NCI-H345 treated with DMSO at 0.1 percent for 48 hours (cell line): ENCODE results near the gene ACACA.
"Not testable (repeated sequence)": the region's sequence is repeated elsewhere in the genome, so short reads cannot be mapped to it uniquely, and the experiment has no call there.

Experiments
- DNase-seq: peaks from one replicate; lab custom pipeline; 2025; ENCODE audit not compliant: unreplicated experiment; lab: John Stamatoyannopoulos, UW

The ACACA gene

GRCh38 chr17:37079735-37080134 is 326.9 kb downstream of the ACACA start:
- no peak for DNase-seq

GRCh38 chr17:37079065-37079708 is 327.4 kb downstream of the ACACA start:
- DNase-seq: no peak

- DNase-seq: not testable (repeated sequence)
Measured at GRCh38 chr17:37073464-37073863, 333.2 kb downstream of the ACACA start.

GRCh38 chr17:37069087-37069486 is 337.5 kb downstream of the ACACA start:
- no peak for DNase-seq

- no peak for DNase-seq
Measured at GRCh38 chr17:37068266-37068665, 338.4 kb downstream of the ACACA start.

- no peak for DNase-seq
Measured at GRCh38 chr17:37067555-37068111, 339.0 kb downstream of the ACACA start.

- no peak for DNase-seq
Measured at GRCh38 chr17:37066322-37067255, 340.0 kb downstream of the ACACA start.

GRCh38 chr17:37065486-37066321 is 340.9 kb downstream of the ACACA start:
- DNase-seq: no peak

GRCh38 chr17:37064956-37065355 is 341.7 kb downstream of the ACACA start:
- no peak for DNase-seq

GRCh38 chr17:37064206-37064605 is 342.4 kb downstream of the ACACA start:
- DNase-seq: no peak

- DNase-seq: no peak
Measured at GRCh38 chr17:37062021-37062420, 344.6 kb downstream of the ACACA start.

- DNase-seq: no peak
Measured at GRCh38 chr17:37060928-37061327, 345.7 kb downstream of the ACACA start.

- DNase-seq: no peak
Measured at GRCh38 chr17:37060094-37060493, 346.5 kb downstream of the ACACA start.

GRCh38 chr17:37059493-37059892 is 347.1 kb downstream of the ACACA start:
- DNase-seq: no peak

GRCh38 chr17:37056622-37057021 is 350.0 kb downstream of the ACACA start:
- DNase-seq: no peak

- DNase-seq: no peak
Measured at GRCh38 chr17:37054894-37055293, 351.7 kb downstream of the ACACA start.

- no peak for DNase-seq
Measured at GRCh38 chr17:37052450-37052849, 354.2 kb downstream of the ACACA start.

- DNase-seq: no peak
Measured at GRCh38 chr17:37051833-37052232, 354.8 kb downstream of the ACACA start.

- DNase-seq: no peak
Measured at GRCh38 chr17:37051381-37051780, 355.3 kb downstream of the ACACA start.

GRCh38 chr17:37050920-37051319 is 355.7 kb downstream of the ACACA start:
- DNase-seq: no peak

- DNase-seq: no peak
Measured at GRCh38 chr17:37048811-37049210, 357.8 kb downstream of the ACACA start.
